ENCODE results near the gene ATP8B1. TPM values are rescaled to one million over a fixed set of nuclear protein-coding genes. Genes with fewer than 3 reads are reported as not detected.
A peak's percentile ranks its signal among the peaks of the same experiment; 100 is the strongest.

ATP8B1 gene
- total RNA-seq, 1 experiment from 2014 or later = 15.9 TPM

- no peak for ATAC-seq
- CTCF ChIA-PET = no interaction called here
- intact Hi-C loops (cut with micrococcal nuclease) = no loop called here
Measured at GRCh38 chr18:57787068-57787685, 15.9 kb downstream of the ATP8B1 start.

More at GRCh38 chr18:57787068-57787685, 15.9 kb downstream of the ATP8B1 start:
- H3K36me3 ChIP-seq (ENCODE audit: control insufficient read depth in 1 of 2, insufficient read depth in 2 of 2, low read length in 2 of 2) = no peaks in the 10 kb centered on the region
- H3K79me2 ChIP-seq (ENCODE audit: insufficient read depth, low read length) = peaks cover 32% of the 10 kb centered on the region
- H2AFZ ChIP-seq (ENCODE audit: low read depth, low read length, poor library complexity, severe bottlenecking) = no peak overlapping the region
- peak overlapping the region; percentile 77; the same call in 1 of the 2 replicates for H3K27ac ChIP-seq (ENCODE audit: low read depth, low read length)
- H3K27me3 ChIP-seq (ENCODE audit: insufficient read depth, low read length) = no peaks in the 10 kb centered on the region
- H3K4me3 ChIP-seq (replicated peaks in 1 of 2; ENCODE audit: low read depth in 1 of 2, low read length in 2 of 2) = no peak overlapping the region
- no peak overlapping the region for H3K4me2 ChIP-seq (ENCODE audit: low read length)
- no peaks in the 10 kb centered on the region for H3K9me3 ChIP-seq (ENCODE audit: control insufficient read depth in 1 of 2, insufficient read depth in 1 of 2, low read depth in 1 of 2, low read length in 2 of 2)
- no peaks in the 10 kb centered on the region for H4K20me1 ChIP-seq (ENCODE audit: insufficient read depth)
- H3K4me1 ChIP-seq (ENCODE audit: control insufficient read depth in 1 of 2, insufficient read depth in 2 of 2, low read length in 2 of 2) = peaks cover 32 to 59% of the 10 kb centered on the region in 2 experiments
- no peak overlapping the region for H3K9ac ChIP-seq (ENCODE audit: low read length)
- no TSS peak for BruUV-seq (replicated peaks)
- no peak for DNase-seq (ENCODE audit: low read depth, low spot score)
- no peaks in the 10 kb centered on the region for H3K9me2 ChIP-seq (ENCODE audit: insufficient read depth)
- ChIA-PET POLR2A (no interaction called here), RAD21 (ENCODE audit: low non-redundant PET in 1 of 2, low total read pairs in 2 of 2, uncharacterized antibody in 2 of 2, unreplicated experiment in 2 of 2) (no interaction called here)
- TF ChIP-seq ZFX (IDR thresholded peaks at IDR 0.05) (no peak), RAD21 (IDR thresholded peaks at IDR 0.05; ENCODE audit: low read depth) (no peak), SP1 (IDR thresholded peaks at IDR 0.05; ENCODE audit: low read depth) (no peak), YY1 (IDR thresholded peaks at IDR 0.05; ENCODE audit: extremely low read depth, insufficient replicate concordance, low read depth, low read length) (no peak), JUND (IDR thresholded peaks at IDR 0.05) (no peak), POLR2A (IDR thresholded peaks at IDR 0.05; ENCODE audit: borderline replicate concordance, extremely low read depth, insufficient read depth, insufficient read length) (no peak), EGR1 (IDR thresholded peaks at IDR 0.05; ENCODE audit: low read depth) (no peak), CBX3 (IDR thresholded peaks at IDR 0.05; ENCODE audit: low read depth) (no peak), REST (IDR thresholded peaks at IDR 0.05; ENCODE audit: low read depth) (no peak), FOSL1 (IDR thresholded peaks at IDR 0.05; ENCODE audit: low read depth) (no peak), SRF (IDR thresholded peaks at IDR 0.05; ENCODE audit: low read depth) (no peak), ELF1 (IDR thresholded peaks at IDR 0.05; ENCODE audit: borderline replicate concordance, low read depth) (no peak), CTCF (IDR thresholded peaks at IDR 0.05 in 2 of 3, conservative IDR thresholded peaks at IDR 0.05 in 1 of 3; ENCODE audit: borderline replicate concordance in 1 of 3, insufficient read depth in 1 of 3, low read depth in 2 of 3, low read length in 2 of 3) (no peak), ZBTB33 (IDR thresholded peaks at IDR 0.05; ENCODE audit: extremely low read depth, insufficient replicate concordance, low read length) (no peak), SIN3A (IDR thresholded peaks at IDR 0.05; ENCODE audit: low read depth) (no peak), ZNF274 (IDR thresholded peaks at IDR 0.05; ENCODE audit: low read depth, low read length) (no peak), EZH2phosphoT487 (IDR thresholded peaks at IDR 0.05; ENCODE audit: borderline replicate concordance) (no peak), MAX (IDR thresholded peaks at IDR 0.05) (no peak), ATF3 (IDR thresholded peaks at IDR 0.05) (no peak)

Measured in HCT116 (cell line).